HG03521 (cell line): ENCODE data around the gene DACT1.

Experiments
- ATAC-seq: cut with Tn5 transposase; IDR thresholded peaks from one replicate; pipeline ENCODE4 v1.9.1; 2021; ENCODE audit warnings: mild to moderate bottlenecking, moderate library complexity; ENCODE audit not compliant: unreplicated experiment

The DACT1 gene

DNA sequence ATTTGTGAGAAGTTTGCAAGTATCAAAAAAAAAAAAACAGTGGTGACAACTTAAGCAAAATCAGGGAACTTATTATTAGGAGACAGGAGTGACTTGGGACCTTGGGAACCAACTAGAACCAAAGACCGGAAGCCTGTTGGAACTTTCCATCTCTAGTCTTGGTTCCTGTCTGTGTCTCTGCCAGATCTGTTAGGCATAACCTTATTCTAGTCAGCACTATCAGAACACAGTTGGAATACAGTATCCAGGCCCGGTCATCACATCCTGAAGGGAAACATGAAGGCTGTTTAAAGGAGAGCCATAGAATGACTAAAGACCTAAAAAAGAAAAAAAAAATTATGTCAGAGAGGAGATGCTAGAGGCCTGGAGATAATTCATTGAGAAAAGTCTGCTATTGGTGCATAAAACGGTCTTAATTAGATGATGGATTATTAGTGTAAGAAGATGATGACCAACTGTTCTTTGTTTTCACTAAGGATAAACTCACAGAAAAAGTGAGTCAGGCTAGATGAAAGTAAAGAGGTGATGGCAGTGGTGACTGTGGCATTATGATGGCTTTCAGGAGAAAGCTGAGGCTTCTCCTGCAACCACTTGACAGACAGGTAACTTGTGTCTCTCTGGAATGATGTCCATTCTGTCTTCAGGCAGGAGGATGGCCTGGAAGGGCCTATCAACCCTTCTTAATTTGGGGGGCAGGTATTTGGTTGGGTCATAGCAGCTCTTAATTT lies 28.2 kb downstream of the DACT1 start:
- no peak for ATAC-seq

GRCh38 chr14:58666737-58667136 lies 29.0 kb downstream of the DACT1 start:
- no peak for ATAC-seq

DNA sequence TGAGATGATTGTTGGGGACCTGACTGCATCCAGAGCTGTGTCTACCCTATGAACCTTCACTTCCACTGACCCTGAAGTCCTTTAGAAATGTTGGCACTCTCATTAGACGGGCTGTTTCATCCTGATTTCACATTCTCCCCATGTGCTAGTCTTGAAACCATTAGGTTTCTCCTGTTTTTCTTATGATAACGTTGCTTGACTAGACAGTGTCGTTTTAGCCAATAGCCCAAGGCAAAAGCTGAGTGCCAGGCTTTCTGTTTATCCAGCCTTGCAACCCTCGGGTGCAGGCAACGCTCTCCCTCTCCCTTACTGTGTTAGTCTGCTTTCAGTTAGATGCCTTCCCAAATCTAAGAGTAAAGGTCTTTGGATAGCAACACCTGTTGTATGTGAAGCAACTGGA lies 30.1 kb downstream of the DACT1 start:
- no peak for ATAC-seq

GRCh38 chr14:58668848-58669480 lies 31.2 kb downstream of the DACT1 start:
- no peak for ATAC-seq

GRCh38 chr14:58669556-58670200 lies 31.9 kb downstream of the DACT1 start:
- ATAC-seq = no peak

DNA sequence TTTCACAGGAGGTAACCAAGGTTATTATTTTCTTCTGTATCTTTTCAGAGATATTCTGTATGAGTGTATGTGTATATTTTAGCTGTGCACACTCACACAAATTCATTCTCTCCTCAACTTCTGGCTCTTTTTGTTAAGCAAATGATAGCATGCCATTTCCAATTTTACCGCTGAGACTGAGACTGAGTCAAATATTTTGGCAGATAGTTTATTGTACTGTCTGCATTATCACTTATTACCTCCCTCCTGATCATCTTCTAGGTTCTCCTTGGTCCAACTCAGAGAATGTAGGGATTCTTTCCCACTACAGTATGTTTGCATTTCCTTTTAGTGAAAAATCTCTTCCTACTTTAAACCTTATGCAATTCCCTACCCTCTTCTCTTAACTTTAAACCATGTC lies 33.3 kb downstream of the DACT1 start:
- no peak for ATAC-seq

DNA sequence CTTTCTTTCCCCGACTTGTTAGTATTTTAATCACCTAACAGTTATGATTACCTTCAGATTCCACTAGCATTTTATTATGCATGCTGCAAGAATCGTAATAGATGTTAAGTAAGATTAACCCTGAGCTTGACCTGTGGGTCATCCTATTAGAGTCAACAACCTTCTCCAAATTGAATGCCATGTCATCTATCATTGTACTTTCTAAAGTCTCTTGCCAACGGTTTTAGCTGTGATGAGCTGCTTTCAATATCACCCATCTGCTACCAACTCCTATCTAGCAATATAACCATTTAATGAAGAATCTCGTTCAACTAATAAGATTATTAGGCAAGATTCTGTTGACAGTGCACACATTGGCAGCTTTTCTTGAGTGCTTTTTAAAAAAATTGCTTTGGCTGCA lies 33.7 kb downstream of the DACT1 start:
- ATAC-seq = no peak

DNA sequence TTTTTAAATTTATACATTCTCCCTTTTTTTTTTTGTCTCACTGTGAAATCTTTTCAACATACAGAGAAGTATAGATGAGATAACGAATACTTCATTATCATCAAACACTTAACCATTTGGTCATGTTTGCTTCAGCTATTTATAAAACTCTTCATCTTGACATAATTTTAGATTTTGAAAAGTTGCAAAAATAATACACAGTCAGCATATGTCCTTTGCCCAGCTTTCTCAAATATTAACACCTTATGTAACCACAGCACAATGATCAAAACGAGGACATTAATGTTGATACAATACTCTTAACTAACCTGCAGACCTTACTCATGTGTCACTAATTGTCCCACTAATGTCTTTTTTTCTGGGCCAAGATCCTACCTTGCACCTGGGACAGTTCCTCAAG lies 36.0 kb downstream of the DACT1 start:
- no peak for ATAC-seq

DNA sequence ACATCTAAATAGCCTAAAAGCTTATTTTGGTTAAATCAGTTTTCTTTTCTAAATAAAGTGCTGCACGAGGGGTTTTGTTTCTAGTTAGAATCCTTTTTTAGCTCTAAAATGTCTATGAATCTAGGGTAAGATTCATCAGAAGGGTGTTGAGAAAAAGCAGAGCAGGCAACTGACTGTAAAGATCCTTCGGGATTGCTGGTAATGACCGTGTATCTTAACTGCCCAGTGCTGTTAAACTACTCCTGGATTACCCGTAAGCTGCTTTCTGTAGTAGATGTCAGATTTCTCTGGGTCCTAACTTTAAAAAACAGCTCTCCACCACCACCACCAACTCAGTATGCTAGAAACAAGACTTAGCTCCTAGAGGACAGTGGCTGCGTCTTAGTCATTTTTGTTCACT lies 39.2 kb downstream of the DACT1 start:
- no peak for ATAC-seq

DNA sequence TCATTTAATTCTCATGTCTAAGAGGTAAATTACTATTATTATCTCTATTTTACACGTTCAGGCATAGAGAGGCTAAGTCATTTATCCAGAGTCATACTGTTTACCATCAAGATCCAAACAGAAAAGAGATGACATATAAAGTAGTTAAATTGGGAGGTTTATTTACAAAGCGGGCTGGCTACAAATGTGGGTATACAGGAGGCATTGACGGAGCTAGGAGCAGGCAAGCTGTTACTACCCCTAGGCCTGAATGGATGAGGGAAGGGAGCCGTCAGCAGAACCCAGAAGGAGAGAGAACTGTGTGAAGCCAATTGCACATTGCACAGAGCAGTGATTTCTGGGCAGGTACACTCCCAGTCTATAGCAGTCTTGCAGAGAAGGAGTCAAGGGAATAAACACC lies 39.8 kb downstream of the DACT1 start:
- no peak for ATAC-seq

DNA sequence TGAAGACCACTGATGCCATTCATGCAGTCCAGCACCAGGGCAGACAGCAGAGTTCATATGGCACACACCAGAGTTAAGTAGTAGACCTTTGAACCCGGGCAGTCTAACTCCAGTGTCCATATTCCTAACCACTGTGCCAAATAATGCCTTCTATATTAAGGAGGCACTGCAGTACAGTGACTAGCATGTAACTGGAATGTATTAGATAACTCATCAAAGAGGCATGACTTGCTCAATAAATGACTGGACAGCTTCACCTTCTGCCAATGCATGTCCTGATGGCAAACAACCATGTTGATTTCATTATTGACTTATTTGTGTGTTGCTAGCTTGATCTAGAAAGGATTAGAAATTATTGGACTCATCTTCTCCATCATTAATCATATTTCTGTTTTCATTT lies 40.2 kb downstream of the DACT1 start:
- ATAC-seq = no peak

DNA sequence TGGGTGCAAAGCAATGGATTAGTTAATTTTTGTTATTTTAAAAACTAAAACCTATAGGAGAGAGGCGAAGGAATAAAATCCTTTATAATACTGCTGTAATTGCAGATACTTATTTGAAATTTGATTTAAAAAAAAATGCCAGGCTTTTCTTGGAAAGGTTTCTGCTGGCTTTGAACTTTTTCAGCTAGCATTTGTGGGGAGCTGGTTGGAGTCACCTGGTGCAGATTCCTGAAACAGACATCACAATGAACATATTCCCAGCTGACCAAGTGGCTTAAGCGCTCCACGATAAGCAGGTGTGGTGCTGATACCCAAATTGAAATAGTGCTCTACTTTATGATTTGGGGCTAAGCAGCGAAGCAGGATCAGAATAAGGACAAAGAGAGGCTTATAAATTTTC lies 42.9 kb downstream of the DACT1 start:
- no peak for ATAC-seq

DNA sequence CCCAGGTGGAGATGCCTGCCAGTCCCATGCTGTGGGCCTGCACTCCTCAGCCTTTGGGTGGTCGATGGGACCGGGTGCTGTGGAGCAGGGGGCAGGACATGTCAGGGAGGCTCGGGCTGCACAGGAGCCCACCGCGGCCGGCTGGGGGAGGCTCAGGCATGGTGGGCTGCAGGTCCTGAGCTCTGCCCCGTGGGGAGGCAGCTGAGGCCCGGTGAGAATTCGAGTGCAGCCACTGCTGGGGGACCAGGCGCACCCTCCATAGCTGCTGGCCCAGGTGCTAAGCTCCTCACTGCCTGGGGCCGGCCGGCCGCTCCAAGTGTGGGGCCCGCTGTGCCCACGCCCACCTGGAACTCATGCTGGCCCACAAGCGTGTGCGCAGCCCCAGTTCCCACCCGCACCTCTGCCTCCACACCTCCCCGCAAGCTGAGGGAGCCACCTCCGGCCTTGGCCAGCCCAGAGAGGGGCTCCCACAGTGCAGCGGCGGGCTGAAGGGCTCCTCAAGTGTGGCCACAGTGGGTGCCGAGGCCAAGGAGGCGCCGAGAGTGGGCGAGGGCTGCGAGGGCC lies 49.6 kb downstream of the DACT1 start:
- no peak for ATAC-seq

DNA sequence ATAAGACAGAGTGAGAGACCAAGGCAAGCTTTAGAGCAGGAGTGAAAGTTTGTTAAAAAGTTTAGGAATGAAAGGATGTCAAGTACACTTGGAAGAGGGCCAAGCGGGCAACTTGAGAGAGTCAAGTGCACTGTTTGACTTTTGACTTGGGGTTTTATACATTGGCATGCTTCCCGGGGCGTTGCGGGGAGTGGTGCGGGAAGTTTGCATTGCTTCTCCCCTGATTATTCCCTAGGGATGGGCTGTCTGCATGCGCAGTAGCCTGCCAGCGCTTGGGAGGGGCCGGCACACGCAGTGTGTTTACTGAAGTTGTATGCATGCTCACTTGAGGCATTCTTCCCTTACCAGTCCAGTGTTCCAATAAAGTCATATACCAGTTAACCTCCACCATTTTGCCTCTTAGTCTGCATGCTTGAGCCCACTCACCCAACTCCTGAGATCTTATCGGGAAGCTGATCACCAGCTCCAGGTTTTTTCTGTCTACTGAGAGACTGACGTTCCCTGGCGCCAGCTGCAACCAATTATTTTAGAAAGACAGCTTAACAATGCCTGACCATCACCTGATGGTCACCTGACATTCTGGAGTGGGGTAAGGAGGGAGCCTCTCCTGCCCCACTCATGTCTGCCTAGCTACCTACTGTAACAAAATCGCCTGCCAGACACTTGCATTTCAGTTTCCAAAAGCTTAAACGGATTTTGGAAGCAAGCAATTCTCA lies 53.2 kb downstream of the DACT1 start:
- no peak for ATAC-seq

- ATAC-seq = no peak
Measured at GRCh38 chr14:58693048-58693447, 55.3 kb downstream of the DACT1 start.

DNA sequence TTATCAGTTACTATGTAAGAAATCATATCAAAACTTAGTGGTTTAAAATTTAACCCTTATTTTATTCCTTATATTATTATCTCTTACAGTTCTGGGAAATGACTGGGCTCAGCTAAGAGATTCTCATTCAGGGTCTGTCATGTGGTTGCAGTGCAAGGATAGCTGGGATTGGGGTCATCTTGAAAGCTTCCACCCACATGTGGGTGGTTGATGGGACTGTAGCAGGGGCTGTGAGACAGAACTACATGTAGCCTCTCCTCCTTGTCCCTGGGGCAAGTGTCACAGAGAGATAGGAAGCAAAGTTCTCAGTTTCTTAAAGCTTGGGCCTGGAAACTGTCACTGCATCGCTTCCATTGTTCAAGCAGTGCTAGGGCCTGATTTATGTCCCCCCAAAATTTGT lies 57.8 kb downstream of the DACT1 start:
- no peak for ATAC-seq

DNA sequence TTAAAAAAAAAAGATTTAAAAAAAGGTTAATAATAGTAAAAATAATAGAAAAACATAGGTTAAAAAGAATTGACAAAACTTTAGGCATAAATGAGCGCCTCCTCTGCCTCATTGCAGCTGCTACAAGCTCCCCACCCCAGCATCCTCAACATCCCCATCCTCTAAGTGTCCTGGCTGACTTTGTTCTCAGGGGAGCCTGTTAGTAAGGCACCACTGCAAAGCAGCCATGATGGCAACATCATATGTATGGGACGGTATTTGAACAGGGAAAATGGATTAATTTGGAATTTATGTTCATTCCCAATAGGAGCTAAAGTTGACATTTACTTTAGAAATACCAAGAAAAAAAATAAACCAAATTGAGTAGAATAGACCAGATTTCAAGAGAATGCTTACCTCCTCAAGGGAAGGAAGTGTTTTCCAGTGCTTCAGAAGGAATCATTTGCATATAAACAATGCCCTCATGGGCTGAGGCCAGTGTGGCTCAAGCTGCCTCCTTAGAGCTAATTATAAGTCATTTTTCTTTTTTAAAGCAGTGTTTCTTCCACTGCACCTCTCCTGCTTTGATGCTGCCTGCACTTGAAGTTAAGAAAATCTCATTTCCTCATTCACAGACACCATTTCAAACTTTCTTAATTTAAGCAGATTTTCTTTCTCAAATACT lies 59.6 kb downstream of the DACT1 start:
- no peak for ATAC-seq
